ENCODE data around the gene CUL4A.

DNA sequence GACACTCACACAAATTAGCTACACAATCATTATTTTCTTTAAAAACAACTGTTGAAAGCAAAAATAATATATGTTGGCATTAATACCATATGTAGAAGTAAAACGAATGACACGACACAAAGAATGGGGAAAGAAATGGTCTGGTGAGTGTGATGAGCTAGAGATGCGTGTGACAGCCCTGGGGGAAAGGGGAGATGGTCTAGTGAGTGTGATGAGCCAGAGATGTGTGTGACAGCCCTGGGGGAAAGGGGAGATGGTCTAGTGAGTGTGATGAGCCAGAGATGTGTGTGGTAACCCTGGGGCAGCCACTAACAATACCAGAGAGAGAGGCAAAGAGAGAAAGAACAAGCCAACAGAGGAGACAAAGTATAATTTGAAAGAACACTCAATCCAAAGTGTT lies 65.3 kb downstream of the CUL4A start:
- TF ChIP-seq MXI1 (conservative IDR thresholded peaks at IDR 0.05; ENCODE audit: poor library complexity, severe bottlenecking): no peak
- no peak for TF ChIP-seq POLR2AphosphoS5 (IDR thresholded peaks at IDR 0.05)
- no peak for TF ChIP-seq CTCF (IDR thresholded peaks at IDR 0.05; ENCODE audit: poor library complexity, severe bottlenecking)
- TF ChIP-seq EZH2 (IDR thresholded peaks at IDR 0.05; ENCODE audit: borderline replicate concordance, insufficient read depth, low read length, poor library complexity, severe bottlenecking): no peak
- no peak for TF ChIP-seq EP300 (conservative IDR thresholded peaks at IDR 0.05; ENCODE audit: poor library complexity, severe bottlenecking)
- TF ChIP-seq SMC3 (conservative IDR thresholded peaks at IDR 0.05; ENCODE audit: poor library complexity): no peak
